ENCODE measurements around the gene NTS.

Gene NTS

DNA sequence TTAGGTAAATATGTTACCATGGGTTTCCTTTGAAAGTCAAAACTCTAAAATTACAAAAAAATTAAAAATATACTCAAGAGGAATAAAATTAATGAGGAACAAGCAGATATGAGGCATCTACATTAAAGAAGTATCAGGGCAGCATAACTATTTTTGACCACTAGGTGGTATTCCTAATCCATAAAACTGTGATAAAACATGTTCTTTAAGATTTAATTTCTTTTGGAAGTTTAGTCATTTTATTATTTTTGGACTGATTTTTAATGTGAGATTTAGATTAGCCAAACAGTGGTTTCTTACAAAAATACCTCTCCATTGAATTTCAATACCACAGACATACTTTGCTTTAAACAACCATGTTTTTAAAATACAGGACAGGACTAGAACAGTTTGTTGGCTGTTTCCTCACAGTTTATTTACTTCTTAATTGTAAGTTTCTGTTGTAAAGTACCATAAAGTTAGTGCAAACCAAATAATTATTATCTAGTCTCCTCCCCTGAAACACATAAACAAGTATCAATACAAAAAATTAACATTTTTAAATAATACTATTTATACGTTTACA, 49.8 kb downstream of the NTS start:
- DNase-seq = no peak

GRCh38 chr12:85927166-85927565, 53.1 kb downstream of the NTS start:
- no peak for DNase-seq
